CD14-positive monocyte (primary cell): Measurements from ENCODE around the gene RRP12. TPM values are rescaled to one million over a fixed set of nuclear protein-coding genes. Genes with fewer than 3 reads are reported as not detected.
A peak's percentile ranks its signal among the peaks of the same experiment; 100 is the strongest.

ENCODE experiments used
- DNase-seq, 3 donors: peaks; one replicate each; pipeline ENCODE4 v3.0.0-alpha.2; 2011 to 2022
- H2AFZ ChIP-seq: 2 replicates; pipeline ENCODE4 v1.6.0; 2012; ENCODE audit warnings: mild to moderate bottlenecking, low read depth, low read length, inconsistent platforms; ENCODE audit not compliant: insufficient read depth, poor library complexity, severe bottlenecking
- H3K27ac ChIP-seq, 2 donors: 1 replicate in 1 of 2; 2 replicates in 1 of 2; pipeline ENCODE4 v1.5.1; 2012 to 2013; ENCODE audit warnings: low read length in 2 of 2, control low read depth in 1 of 2, inconsistent platforms in 1 of 2, low read depth in 1 of 2, mild to moderate bottlenecking in 1 of 2
- H3K27me3 ChIP-seq, 2 donors: one replicate each; pipeline versions ENCODE4 v1.6.0 to v1.6.1; 2011 to 2013; ENCODE audit warnings: low read length in 2 of 2; ENCODE audit not compliant: control insufficient read depth in 2 of 2, insufficient read depth in 2 of 2
- H3K36me3 ChIP-seq, 2 donors: replicated peaks in 1 of 2; 1 replicate in 1 of 2; 2 replicates in 1 of 2; pipeline versions ENCODE4 v1.5.1 to v1.6.1; 2012 to 2013; ENCODE audit warnings: low read length in 2 of 2, control low read depth in 1 of 2, inconsistent platforms in 1 of 2, mild to moderate bottlenecking in 1 of 2; ENCODE audit not compliant: insufficient read depth in 2 of 2, control insufficient read depth in 1 of 2
- H3K4me1 ChIP-seq, 2 donors: 1 replicate in 1 of 2; 2 replicates in 1 of 2; pipeline versions ENCODE4 v1.5.1 to v1.6.1; 2012 to 2013; ENCODE audit warnings: low read length in 2 of 2, control low read depth in 1 of 2, inconsistent platforms in 1 of 2, mild to moderate bottlenecking in 1 of 2, moderate library complexity in 1 of 2; ENCODE audit not compliant: insufficient read depth in 2 of 2, control insufficient read depth in 1 of 2
- H3K4me2 ChIP-seq: replicated peaks from 2 replicates; pipeline ENCODE3; 2012; ENCODE audit warnings: low read length, moderate library complexity, mild to moderate bottlenecking; ENCODE audit not compliant: poor library complexity, severe bottlenecking; ENCODE audit errors: extremely low read depth
- H3K4me3 ChIP-seq, 3 experiments: fragments of 200-600 bp in 1 of 3; sonication (generic) in 1 of 3; replicated peaks in 1 of 3; 1 replicate in 2 of 3; 2 replicates in 1 of 3; pipeline ENCODE4 v1.5.1; 2011 to 2013; ENCODE audit warnings: low read length in 3 of 3, mild to moderate bottlenecking in 3 of 3, control low read depth in 2 of 3, low read depth in 2 of 3, inconsistent platforms in 1 of 3, moderate library complexity in 1 of 3
- H3K79me2 ChIP-seq: 2 replicates; pipeline ENCODE4 v1.6.0; 2012; ENCODE audit warnings: mild to moderate bottlenecking, control low read depth, inconsistent platforms, low read length, moderate library complexity; ENCODE audit not compliant: insufficient read depth
- H3K9ac ChIP-seq: 2 replicates; pipeline ENCODE4 v1.6.0; 2017; ENCODE audit warnings: low read length, mild to moderate bottlenecking; ENCODE audit not compliant: insufficient read depth, poor library complexity, severe bottlenecking
- H3K9me3 ChIP-seq, 2 donors: replicated peaks in 1 of 2; 1 replicate in 1 of 2; 2 replicates in 1 of 2; pipeline versions ENCODE4 v1.5.1 to v1.6.1; 2012 to 2013; ENCODE audit warnings: low read length in 2 of 2, control low read depth in 1 of 2; ENCODE audit not compliant: control insufficient read depth in 1 of 2, insufficient read depth in 1 of 2
- H4K20me1 ChIP-seq: 2 replicates; pipeline ENCODE4 v1.6.0; 2012; ENCODE audit warnings: mild to moderate bottlenecking, low read length, control low read depth, moderate library complexity; ENCODE audit not compliant: insufficient read depth
- H3K27ac Mint-ChIP-seq, 7 donors: one replicate each; pipeline ENCODE4 v1.8.0; 2020; ENCODE audit warnings: mild to moderate bottlenecking in 7 of 7, mixed read lengths in 7 of 7, moderate library complexity in 6 of 7, inconsistent platforms in 2 of 7
- H3K27me3 Mint-ChIP-seq, 3 donors: one replicate each; pipeline ENCODE4 v1.8.0; 2021 to 2022; ENCODE audit warnings: low read depth in 3 of 3, mild to moderate bottlenecking in 3 of 3, mixed read lengths in 3 of 3, moderate library complexity in 3 of 3, inconsistent platforms in 1 of 3
- H3K36me3 Mint-ChIP-seq, 2 donors: one replicate each; pipeline ENCODE4 v1.8.0; 2020; ENCODE audit warnings: mixed read lengths in 2 of 2, inconsistent platforms in 1 of 2, mild to moderate bottlenecking in 1 of 2
- H3K4me1 Mint-ChIP-seq: one replicate; pipeline ENCODE4 v1.8.0; 2020; ENCODE audit warnings: mild to moderate bottlenecking, mixed read lengths
- H3K4me3 Mint-ChIP-seq, 2 donors: one replicate each; pipeline ENCODE4 v1.8.0; 2020; ENCODE audit warnings: mild to moderate bottlenecking in 2 of 2, mixed read lengths in 2 of 2, moderate library complexity in 1 of 2
- H3K9me3 Mint-ChIP-seq, 7 donors: one replicate each; pipeline ENCODE4 v1.8.0; 2020 to 2022; ENCODE audit warnings: mixed read lengths in 7 of 7, mild to moderate bottlenecking in 6 of 7, moderate library complexity in 6 of 7, inconsistent platforms in 2 of 7
- CTCF ChIP-seq: fragments of 200-600 bp; IDR thresholded peaks from one replicate; pipeline ENCODE4 v1.8.0; 2022; ENCODE audit warnings: antibody characterized with exemption, mild to moderate bottlenecking
- WGBS: methylation state at CpG from one replicate; pipeline ENCODE4 v1.1.5; 2013; ENCODE audit warnings: missing lambda C conversion rate; ENCODE audit not compliant: insufficient coverage; 5-methylcytosine and 5-hydroxymethylcytosine counted together
- intact Hi-C, 2 donors: fragments of 100-400 bp; cut with micrococcal nuclease; formaldehyde crosslinking; loops; one replicate each; pipeline versions ENCODE4 v1.15.0 to v1.15.1; 2023
- polyA plus RNA-seq, 3 donors: library from polyadenylated mRNA; depleted of rRNA in 1 of 3; unstranded in 2 of 3; stranded (reverse) in 1 of 3; fragments of 300-500 nt in 2 of 3; fragments of >200 nt in 1 of 3; fragmentation: Illumina TruSeq in 2 of 3; gene quantifications; 1 replicate in 2 of 3; 2 replicates in 1 of 3; pipeline ENCODE4 v1.2.3, GENCODE V29; 2012 to 2021

Gene RRP12
- polyA plus RNA-seq, 3 donors = 31.0 to 98.7 (median 44.3) TPM

- peaks cover 35 to 75% of the 10 kb centered on the region in 2 donors for H3K36me3 ChIP-seq
- peaks cover 99% of the 10 kb centered on the region for H3K4me1 Mint-ChIP-seq
- peak in 2 of 3 donors; percentile 19 to 37 for DNase-seq
- H3K79me2 ChIP-seq = peaks cover 30% of the 10 kb centered on the region
- no peak overlapping the region for H3K9ac ChIP-seq
- H3K27ac ChIP-seq = peak overlapping the region; percentile 19 to 75
- H2AFZ ChIP-seq = no peak overlapping the region
- intact Hi-C loops = no loop called here
- WGBS = 78% methylated on average over 6 of the region's 11 CpGs
- peaks cover 1 to 6% (median 1%) of the 10 kb centered on the region in 3 donors for H3K27me3 Mint-ChIP-seq
- H3K4me1 ChIP-seq = peaks cover 97 to 100% of the 10 kb centered on the region in 2 donors
- peak overlapping the region in 6 of 7 donors; percentile 3 to 89 (median 74) for H3K27ac Mint-ChIP-seq
- H3K36me3 Mint-ChIP-seq = peaks cover 74 to 96% of the 10 kb centered on the region in 2 donors
- H3K9me3 Mint-ChIP-seq = peaks cover 0 to 3% (median 0%) of the 10 kb centered on the region in 7 donors
- peak overlapping the region in 1 of 2 donors; percentile 26 for H3K4me3 Mint-ChIP-seq
- no peaks in the 10 kb centered on the region for H3K9me3 ChIP-seq
- no peaks in the 10 kb centered on the region for H3K27me3 ChIP-seq
- peak overlapping the region in 1 of 3 experiments; percentile 38 for H3K4me3 ChIP-seq
- no peak overlapping the region for H3K4me2 ChIP-seq
- no peaks in the 10 kb centered on the region for H4K20me1 ChIP-seq
- no peak for TF ChIP-seq CTCF
These were observed 39.6 kb downstream of the RRP12 start for GRCh38 chr10:97361537-97361901.

GRCh38 chr10:97360705-97361536, 40.2 kb downstream of the RRP12 start:
- Mint-ChIP-seq H3K27me3 (peaks cover 0 to 6% (median 1%) of the 10 kb centered on the region in 3 donors), H3K4me3 (peak overlapping the region; percentile 54 to 55), H3K36me3 (peaks cover 80 to 96% of the 10 kb centered on the region in 2 donors), H3K4me1 (peaks cover 99% of the 10 kb centered on the region), H3K27ac (peak overlapping the region; percentile 31 to 89 (median 76)), H3K9me3 (peaks cover 0 to 3% (median 0%) of the 10 kb centered on the region in 7 donors)
- no peaks in the 10 kb centered on the region for H3K27me3 ChIP-seq
- intact Hi-C loops = no loop called here
- peak overlapping the region in 1 of 3 experiments; percentile 38 for H3K4me3 ChIP-seq
- no peak for DNase-seq
- TF ChIP-seq CTCF = no peak
- H2AFZ ChIP-seq = no peak overlapping the region
- peaks cover 36% of the 10 kb centered on the region for H3K79me2 ChIP-seq
- no peaks in the 10 kb centered on the region for H4K20me1 ChIP-seq
- H3K9ac ChIP-seq = no peak overlapping the region
- H3K9me3 ChIP-seq = no peaks in the 10 kb centered on the region
- H3K4me1 ChIP-seq = peaks cover 97 to 100% of the 10 kb centered on the region in 2 donors
- H3K27ac ChIP-seq = peak overlapping the region; percentile 22 to 75
- peak overlapping the region; percentile 28 for H3K4me2 ChIP-seq
- H3K36me3 ChIP-seq = peaks cover 40 to 81% of the 10 kb centered on the region in 2 donors
- 64% methylated on average over 9 of the region's 11 CpGs for WGBS
